A549 treated with Hydrocortisone at 1 μM for 4 hours (cell line): ENCODE measurements around the gene ARHGAP22. TPM values are rescaled to one million over a fixed set of nuclear protein-coding genes. Genes with fewer than 3 reads are reported as not detected.

Experiments
- total RNA-seq: library from RNA; stranded (reverse); fragments of 200-300 nt; extraction: Qiagen RNA extraction; gene quantifications from 5 replicates; pipeline ENCODE4 v1.2.3, GENCODE V29; 2022

ARHGAP22 gene, protein sequence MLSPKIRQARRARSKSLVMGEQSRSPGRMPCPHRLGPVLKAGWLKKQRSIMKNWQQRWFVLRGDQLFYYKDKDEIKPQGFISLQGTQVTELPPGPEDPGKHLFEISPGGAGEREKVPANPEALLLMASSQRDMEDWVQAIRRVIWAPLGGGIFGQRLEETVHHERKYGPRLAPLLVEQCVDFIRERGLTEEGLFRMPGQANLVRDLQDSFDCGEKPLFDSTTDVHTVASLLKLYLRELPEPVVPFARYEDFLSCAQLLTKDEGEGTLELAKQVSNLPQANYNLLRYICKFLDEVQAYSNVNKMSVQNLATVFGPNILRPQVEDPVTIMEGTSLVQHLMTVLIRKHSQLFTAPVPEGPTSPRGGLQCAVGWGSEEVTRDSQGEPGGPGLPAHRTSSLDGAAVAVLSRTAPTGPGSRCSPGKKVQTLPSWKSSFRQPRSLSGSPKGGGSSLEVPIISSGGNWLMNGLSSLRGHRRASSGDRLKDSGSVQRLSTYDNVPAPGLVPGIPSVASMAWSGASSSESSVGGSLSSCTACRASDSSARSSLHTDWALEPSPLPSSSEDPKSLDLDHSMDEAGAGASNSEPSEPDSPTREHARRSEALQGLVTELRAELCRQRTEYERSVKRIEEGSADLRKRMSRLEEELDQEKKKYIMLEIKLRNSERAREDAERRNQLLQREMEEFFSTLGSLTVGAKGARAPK
- 3.5 to 4.0 TPM (median 3.7 TPM) in 5 replicates for total RNA-seq

DNA sequence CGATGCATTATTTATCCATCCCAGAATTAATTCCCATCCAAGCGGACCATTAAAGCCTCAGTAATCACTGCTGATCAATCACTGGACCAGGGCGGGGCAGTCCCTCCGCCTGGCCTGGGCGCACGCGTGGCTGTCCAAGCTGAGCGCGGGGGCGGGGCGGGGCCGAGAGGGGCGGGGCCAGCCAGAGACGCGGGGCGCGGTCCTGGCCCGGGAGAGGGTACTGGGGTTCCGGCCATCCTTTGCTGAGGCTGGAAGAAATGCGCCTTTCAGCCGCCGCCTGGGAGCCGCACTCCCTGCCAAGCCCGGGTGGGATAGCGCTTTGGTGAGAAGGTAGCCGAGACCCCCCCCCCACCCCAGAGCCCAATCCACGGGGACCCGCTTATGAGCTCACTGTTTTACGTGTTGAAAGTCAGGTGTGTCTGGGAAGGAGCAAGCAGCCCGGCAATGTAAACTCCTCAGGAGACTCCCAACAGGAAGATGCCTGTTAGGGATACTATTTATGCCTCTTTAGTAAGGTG is at the start of gene ARHGAP22:
Gene ARHGAP22 (minus strand): TSS at position 83 of the 518 bp plus-strand sequence. CDS start 277 bp downstream, outside the sequence.

Other genes starting within 250 kb of the ARHGAP22 start
- gene WDFY4, start 79.8 kb upstream of the ARHGAP22 start, total RNA-seq: 0.05 TPM in 1 of 5 replicates, not detected in the others